Cardiac septum (tissue), 1 donor: ENCODE measurements around the gene GPR162. TPM values are rescaled to one million over a fixed set of nuclear protein-coding genes. Genes with fewer than 3 reads are reported as not detected.

ENCODE experiments used
- DNase-seq: peaks from one replicate; pipeline ENCODE4 v3.0.0-alpha.2; 2020; ENCODE audit warnings: low spot score
- intact Hi-C: fragments of 100-400 bp; cut with DNase I; formaldehyde crosslinking; loops from one replicate; pipeline ENCODE4 v1.14.0; 2022
- long read RNA-seq: library from polyadenylated mRNA; unstranded; transcript quantifications from one replicate; pipeline ENCODE4 v2.0.0, GENCODE V29; 2021
- total RNA-seq: library from RNA; stranded (reverse); fragmentation: NEBNext Ultra II Directional; extraction: Animal tissue kit (Norgen Biotek cat#: 25700); gene quantifications from one replicate; pipeline ENCODE4 v1.2.1, GENCODE V29; 2021
- donor health status: DM: no; HTN: no; CAD: no.

Gene GPR162, protein sequence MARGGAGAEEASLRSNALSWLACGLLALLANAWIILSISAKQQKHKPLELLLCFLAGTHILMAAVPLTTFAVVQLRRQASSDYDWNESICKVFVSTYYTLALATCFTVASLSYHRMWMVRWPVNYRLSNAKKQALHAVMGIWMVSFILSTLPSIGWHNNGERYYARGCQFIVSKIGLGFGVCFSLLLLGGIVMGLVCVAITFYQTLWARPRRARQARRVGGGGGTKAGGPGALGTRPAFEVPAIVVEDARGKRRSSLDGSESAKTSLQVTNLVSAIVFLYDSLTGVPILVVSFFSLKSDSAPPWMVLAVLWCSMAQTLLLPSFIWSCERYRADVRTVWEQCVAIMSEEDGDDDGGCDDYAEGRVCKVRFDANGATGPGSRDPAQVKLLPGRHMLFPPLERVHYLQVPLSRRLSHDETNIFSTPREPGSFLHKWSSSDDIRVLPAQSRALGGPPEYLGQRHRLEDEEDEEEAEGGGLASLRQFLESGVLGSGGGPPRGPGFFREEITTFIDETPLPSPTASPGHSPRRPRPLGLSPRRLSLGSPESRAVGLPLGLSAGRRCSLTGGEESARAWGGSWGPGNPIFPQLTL
- total RNA-seq = 5.7 TPM
- long read RNA-seq, partial matches to known transcripts = 1 of 3 reads
- long read RNA-seq, other reads (novel, unspliced or antisense) = 2 of 3 reads

DNA sequence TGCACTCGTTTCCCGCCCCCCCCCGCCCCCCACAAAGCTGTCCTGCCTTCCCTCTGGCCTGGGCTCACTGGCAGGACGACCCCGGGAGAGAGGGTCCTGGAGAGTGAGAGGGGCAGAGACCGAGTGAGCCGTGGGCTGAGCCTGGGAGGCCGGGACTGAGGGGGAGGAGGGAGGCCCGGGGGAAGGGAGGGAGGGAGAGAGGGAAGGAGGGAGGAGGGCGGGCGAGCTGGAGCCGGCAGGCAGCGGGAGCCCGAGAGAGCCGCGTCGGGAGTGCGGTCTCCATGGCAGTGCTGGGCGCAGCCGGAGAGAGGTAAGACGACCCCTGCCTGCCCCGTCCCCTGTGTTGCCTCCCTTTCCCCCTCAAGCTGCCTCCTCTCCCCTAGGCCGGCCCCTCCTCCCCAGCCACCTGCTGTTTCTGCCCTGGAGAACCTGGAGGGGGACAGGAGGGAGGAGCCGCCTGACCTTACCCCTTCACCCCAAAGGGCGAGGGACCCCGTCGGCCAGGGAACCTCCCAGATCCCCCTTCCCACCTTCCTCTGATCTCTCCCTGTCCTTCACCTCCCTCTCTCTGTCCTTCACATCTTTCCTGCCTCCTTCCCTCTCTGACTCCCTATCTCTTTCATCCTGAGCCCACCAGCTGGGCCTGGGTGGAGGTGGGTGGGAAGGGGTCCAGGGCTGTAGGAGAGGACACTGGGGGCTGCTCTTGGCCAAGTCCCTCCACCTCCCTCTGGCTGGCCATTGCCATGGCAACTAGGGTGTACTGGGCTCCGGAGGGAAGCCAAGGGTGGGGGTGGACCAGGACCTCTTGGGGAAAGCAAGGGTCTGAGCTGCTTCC is at the start of gene GPR162:
Gene GPR162, plus strand, starts transcription at position 231 of the 835 bp plus-strand sequence. CDS start 2,078 bp downstream, outside the sequence.
- no peak for DNase-seq
- intact Hi-C loops = no loop called here

- intact Hi-C loops = no loop called here
- DNase-seq = no peak
These were observed 49.3 kb upstream of the GPR162 start, which contains the start of gene LAG3 for GRCh38 chr12:6772331-6772695. TSS of gene LAG3 (plus strand) at chr12:6772520. CDS start at chr12:6772853, 333 bp downstream.

GRCh38 chr12:6772726-6773589 is 48.7 kb upstream of the GPR162 start:
- intact Hi-C loops = no loop called here
- DNase-seq = no peak

GRCh38 chr12:6773590-6774351 is 47.9 kb upstream of the GPR162 start:
- no peak for DNase-seq
- intact Hi-C loops = no loop called here

- intact Hi-C loops = loop anchor here (5.0 kb wide), 1 partner anchor 157 kb away; no protein-coding TSS in a partner anchor
These were observed 47.0 kb upstream of the GPR162 start for GRCh38 chr12:6774499-6775062.

GRCh38 chr12:6775185-6776174 is 46.1 kb upstream of the GPR162 start:
- intact Hi-C loops = loop anchor here (5.0 kb wide), 1 partner anchor 158 kb away; no protein-coding TSS in a partner anchor
- DNase-seq = no peak

More at GRCh38 chr12:6774499-6775062, 47.0 kb upstream of the GPR162 start:
- no peak for DNase-seq

GRCh38 chr12:6777386-6777785 is 44.2 kb upstream of the GPR162 start:
- intact Hi-C loops = loop anchor here (5.0 kb wide), 1 partner anchor 160 kb away; no protein-coding TSS in a partner anchor
- no peak for DNase-seq

DNA sequence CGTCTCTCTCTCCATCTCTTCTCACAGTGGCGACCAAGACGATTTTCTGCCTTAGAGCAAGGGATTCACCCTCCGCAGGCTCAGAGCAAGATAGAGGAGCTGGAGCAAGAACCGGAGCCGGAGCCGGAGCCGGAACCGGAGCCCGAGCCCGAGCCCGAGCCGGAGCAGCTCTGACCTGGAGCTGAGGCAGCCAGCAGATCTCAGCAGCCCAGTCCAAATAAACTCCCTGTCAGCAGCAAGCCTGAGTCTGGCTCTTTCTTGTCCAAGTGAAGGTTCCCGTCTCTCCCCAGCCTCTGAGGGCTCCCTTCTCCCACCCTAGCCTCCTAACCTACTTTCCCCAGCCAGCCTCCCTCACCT is 43.4 kb upstream of the GPR162 start:
- no peak for DNase-seq
- intact Hi-C loops = loop anchor here (5.0 kb wide), 1 partner anchor 161 kb away; no protein-coding TSS in a partner anchor

DNA sequence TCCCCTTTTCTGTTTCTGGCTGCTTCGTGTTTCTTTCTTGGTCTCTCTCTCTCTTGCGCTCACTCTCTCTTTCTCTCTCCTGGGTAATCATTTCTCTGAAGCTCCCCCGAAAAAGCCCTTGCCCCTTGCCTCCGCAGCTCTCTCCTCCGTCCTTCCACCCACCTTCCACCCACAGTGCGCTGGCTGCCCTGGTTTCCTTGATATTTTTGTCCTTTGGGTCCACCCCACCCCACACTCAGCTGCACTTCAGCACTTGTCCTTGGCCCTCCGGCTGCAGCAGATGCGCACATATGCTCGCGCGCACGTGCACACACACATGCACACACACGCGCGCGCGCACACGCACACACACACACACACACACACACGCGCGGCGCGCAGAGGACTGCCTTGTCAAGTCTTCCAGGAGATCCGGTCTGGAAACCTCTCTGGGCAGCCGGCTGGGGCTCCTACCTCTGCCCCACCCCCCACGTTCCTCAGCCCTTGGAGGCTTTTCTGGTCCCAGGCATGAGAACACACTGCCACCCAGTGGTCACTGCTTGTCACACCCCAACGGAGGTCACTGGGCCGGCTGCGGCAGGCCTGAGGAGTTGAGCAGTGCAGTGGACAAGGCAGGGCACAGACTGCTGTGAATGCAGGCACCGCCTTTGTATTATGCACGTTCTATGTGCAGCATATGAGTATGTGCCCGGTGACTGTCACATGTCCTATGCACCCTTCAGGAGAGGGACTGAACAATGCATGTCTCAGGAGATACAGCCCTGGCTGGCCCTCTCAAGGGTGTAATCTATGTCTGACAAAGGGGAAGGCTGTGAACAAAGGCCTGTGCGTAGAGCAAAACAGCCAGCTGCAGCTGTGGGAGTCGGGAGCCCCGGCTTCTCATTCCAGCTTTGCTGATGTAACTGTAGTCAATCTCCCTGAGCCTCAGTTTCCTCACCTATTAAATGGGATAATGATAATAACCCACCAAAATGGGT is 42.8 kb upstream of the GPR162 start:
- peak; percentile 96 for DNase-seq
- intact Hi-C loops = loop anchor here (1.0 to 5.0 kb wide), 3 partner anchors 26 to 162 kb away; partner anchors contain the start of gene MLF2

DNA sequence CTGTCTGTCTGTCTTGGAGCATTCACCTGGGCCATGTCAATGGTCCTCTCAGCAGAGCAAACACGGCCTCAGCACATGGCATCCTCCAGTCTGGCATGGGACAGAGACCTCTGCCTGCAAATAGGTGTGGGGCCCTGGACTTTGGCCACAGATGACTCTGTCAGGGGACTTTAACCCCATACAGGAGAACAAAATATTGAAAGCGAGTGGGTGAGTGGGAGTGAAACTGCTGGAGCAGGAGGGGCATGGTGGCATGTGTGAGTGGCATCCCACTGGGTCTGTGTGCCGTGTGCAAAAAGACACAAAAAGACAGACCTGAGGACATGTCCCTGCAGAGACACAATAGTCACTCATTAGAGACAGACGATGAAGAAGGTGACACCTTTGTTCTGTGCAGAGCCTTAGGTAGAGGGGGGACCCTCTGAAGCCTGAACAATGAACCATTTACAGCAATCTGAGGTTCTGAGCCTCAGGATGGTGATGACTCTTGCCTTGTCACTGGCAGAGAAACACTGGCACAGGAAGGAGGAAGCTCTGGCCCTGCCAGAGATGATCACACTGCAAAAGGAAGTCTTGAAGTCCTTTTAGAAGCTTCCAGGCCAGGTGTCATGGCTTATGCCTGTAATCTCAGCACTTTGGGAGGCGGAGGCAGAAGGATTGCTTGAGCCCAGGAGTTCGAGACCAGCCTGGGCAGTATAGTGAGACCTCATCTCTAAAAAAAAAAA is 41.8 kb upstream of the GPR162 start:
- DNase-seq = no peak
- intact Hi-C loops = loop anchor here (1.0 to 5.0 kb wide), 3 partner anchors 27 to 163 kb away; partner anchors contain the start of gene MLF2

GRCh38 chr12:6780573-6780972 is 41.0 kb upstream of the GPR162 start:
- intact Hi-C loops = no loop called here
- no peak for DNase-seq

- DNase-seq = no peak
- intact Hi-C loops = no loop called here
These were observed 39.5 kb upstream of the GPR162 start for GRCh38 chr12:6782119-6782518.

DNA sequence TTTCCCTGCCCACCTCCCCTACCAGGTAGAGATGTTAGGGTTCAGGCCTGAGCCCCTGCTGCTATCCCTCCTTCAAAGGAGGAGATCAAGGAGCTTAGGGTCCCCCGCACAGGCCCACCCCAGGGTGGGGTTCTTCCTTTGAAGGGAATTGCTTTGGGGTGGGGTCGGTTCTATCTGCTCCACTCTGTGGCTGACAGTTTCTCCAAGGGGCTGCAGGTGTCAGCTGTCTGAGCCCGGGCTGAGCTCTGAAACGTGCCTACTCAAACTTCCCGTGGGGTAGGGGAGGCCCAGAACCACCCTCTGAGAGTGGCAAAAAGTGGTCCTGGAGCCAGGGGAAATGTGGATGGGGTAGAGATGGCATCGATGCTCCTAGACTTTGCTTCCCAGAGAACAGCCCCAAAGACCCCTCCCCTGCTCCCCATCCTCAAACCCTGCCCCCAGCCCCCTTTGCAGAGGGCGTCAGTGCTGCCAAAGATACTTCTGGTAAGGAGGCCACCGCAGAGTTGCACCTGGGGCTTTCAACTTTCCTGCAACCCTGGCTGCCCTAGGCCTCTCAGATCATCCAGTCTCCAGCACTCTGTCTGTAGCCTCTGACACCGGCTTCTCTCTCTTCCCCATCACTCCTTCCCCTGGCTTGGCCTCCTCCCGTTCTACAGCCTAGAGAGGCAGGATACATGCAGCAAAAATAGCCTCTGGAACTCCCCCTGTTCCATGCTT is 38.6 kb upstream of the GPR162 start:
- intact Hi-C loops = no loop called here
- DNase-seq = no peak

DNA sequence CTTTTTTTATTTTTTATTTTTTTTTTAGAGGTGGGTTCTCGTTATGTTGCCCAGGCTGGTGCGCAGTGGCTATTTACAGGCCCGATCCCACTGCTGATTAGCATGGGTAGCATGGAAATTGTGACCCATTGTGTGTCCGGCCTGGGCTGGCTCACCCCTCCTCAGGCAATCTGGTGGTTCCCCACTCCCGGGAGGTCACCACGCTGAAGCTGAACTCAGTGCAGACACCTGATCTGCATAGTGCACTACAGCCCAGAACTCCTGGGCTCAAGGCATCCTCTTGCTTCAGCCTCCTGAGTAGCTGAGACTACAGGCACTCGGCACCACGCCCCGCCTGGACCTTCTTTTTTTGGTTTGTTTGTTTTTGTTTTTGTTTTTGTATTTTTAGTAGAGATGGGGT is 37.8 kb upstream of the GPR162 start:
- intact Hi-C loops = no loop called here
- DNase-seq = no peak
